Measurements from ENCODE around the gene CDKN3. TPM values are rescaled to one million over a fixed set of nuclear protein-coding genes. Genes with fewer than 3 reads are reported as not detected.
A peak's percentile ranks its signal among the peaks of the same experiment; 100 is the strongest.

Gene CDKN3
- total RNA-seq, 1 donor from 2014 or later: 13.6 TPM

GRCh38 chr14:54364555-54365415, 32.0 kb upstream of the CDKN3 start:
- Histone ChIP-seq H3K36me3 (ENCODE audit: control insufficient read depth, insufficient read depth, low read length) (no peaks in the 10 kb centered on the region), H3K4me3 (ENCODE audit: low read depth, low read length) (no peak overlapping the region), H3K27me3 (ENCODE audit: control insufficient read depth, insufficient read depth, low read length) (peaks cover 3% of the 10 kb centered on the region)
- no peak for DNase-seq (ENCODE audit: low read depth)
- no peak for TF ChIP-seq CTCF (IDR thresholded peaks at IDR 0.05; ENCODE audit: insufficient read depth, low read length, poor library complexity, severe bottlenecking)

GRCh38 chr14:54366736-54367735, 29.8 kb upstream of the CDKN3 start:
- Histone ChIP-seq H3K27me3 (ENCODE audit: control insufficient read depth, insufficient read depth, low read length) (no peaks in the 10 kb centered on the region), H3K4me3 (ENCODE audit: low read depth, low read length) (no peak overlapping the region)

GRCh38 chr14:54368291-54368690, 28.5 kb upstream of the CDKN3 start:
- Histone ChIP-seq H3K27me3 (ENCODE audit: control insufficient read depth, insufficient read depth, low read length) (no peaks in the 10 kb centered on the region), H3K36me3 (ENCODE audit: control insufficient read depth, insufficient read depth, low read length) (no peaks in the 10 kb centered on the region), H3K4me3 (ENCODE audit: low read depth, low read length) (no peak overlapping the region)
- DNase-seq (ENCODE audit: low read depth): no peak
- TF ChIP-seq CTCF (IDR thresholded peaks at IDR 0.05; ENCODE audit: insufficient read depth, low read length, poor library complexity, severe bottlenecking): no peak

More at GRCh38 chr14:54366736-54367735, 29.8 kb upstream of the CDKN3 start:
- no peak for DNase-seq (ENCODE audit: low read depth)
- peak; percentile 75 for TF ChIP-seq CTCF (IDR thresholded peaks at IDR 0.05; ENCODE audit: insufficient read depth, low read length, poor library complexity, severe bottlenecking)
- no peaks in the 10 kb centered on the region for H3K36me3 ChIP-seq (ENCODE audit: control insufficient read depth, insufficient read depth, low read length)

- TF ChIP-seq CTCF (IDR thresholded peaks at IDR 0.05; ENCODE audit: insufficient read depth, low read length, poor library complexity, severe bottlenecking): no peak
- no peak for DNase-seq (ENCODE audit: low read depth)
- Histone ChIP-seq H3K27me3 (ENCODE audit: control insufficient read depth, insufficient read depth, low read length) (no peaks in the 10 kb centered on the region), H3K36me3 (ENCODE audit: control insufficient read depth, insufficient read depth, low read length) (no peaks in the 10 kb centered on the region), H3K4me3 (ENCODE audit: low read depth, low read length) (no peak overlapping the region)
These were observed 27.5 kb upstream of the CDKN3 start for GRCh38 chr14:54369343-54369742.

- no peak for TF ChIP-seq CTCF (IDR thresholded peaks at IDR 0.05; ENCODE audit: insufficient read depth, low read length, poor library complexity, severe bottlenecking)
- Histone ChIP-seq H3K4me3 (ENCODE audit: low read depth, low read length) (no peak overlapping the region), H3K36me3 (ENCODE audit: control insufficient read depth, insufficient read depth, low read length) (no peaks in the 10 kb centered on the region), H3K27me3 (ENCODE audit: control insufficient read depth, insufficient read depth, low read length) (no peaks in the 10 kb centered on the region)
- no peak for DNase-seq (ENCODE audit: low read depth)
These were observed 26.2 kb upstream of the CDKN3 start for GRCh38 chr14:54370323-54371198.

All from kidney epithelial cell (primary cell).